ENCODE measurements around the gene CASK. TPM values are rescaled to one million over a fixed set of nuclear protein-coding genes. Genes with fewer than 3 reads are reported as not detected.

CASK gene
- total RNA-seq, 1 donor from 2014 or later: 41.0 TPM

DNA sequence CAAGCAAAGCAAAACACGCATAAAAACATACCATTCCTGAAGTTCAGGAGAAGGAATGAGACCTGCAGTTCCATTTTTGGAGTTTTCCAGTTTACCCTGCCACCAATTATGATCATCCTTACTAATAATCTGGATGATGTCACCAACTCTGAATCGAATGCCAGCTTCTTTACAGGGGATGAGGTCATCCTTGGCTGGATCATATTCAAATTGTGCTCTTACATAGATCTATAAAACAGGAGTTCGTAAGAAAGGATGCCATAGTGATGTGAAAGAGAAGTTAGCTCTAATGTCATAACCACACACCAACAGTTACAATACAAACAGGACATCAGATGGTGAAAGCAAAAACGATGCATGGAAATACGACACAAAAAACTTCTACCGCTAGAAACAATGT, 369.7 kb downstream of the CASK start:
- DNase-seq (ENCODE audit: extremely low spot score in 2 of 2): no peak
- Histone ChIP-seq H3K36me3 (no peaks in the 10 kb centered on the region), H3K4me1 (no peaks in the 10 kb centered on the region), H3K9me3 (no peaks in the 10 kb centered on the region), H3K4me3 (no peak overlapping the region), H3K27me3 (no peaks in the 10 kb centered on the region), H3K27ac (no peak overlapping the region)
- TF ChIP-seq POLR2A (IDR thresholded peaks at IDR 0.05) (no peak), POLR2AphosphoS5 (IDR thresholded peaks at IDR 0.05; ENCODE audit: insufficient read depth in 1 of 2, low read depth in 1 of 2) (no peak)
- TF ChIP-seq, protein P1, sequence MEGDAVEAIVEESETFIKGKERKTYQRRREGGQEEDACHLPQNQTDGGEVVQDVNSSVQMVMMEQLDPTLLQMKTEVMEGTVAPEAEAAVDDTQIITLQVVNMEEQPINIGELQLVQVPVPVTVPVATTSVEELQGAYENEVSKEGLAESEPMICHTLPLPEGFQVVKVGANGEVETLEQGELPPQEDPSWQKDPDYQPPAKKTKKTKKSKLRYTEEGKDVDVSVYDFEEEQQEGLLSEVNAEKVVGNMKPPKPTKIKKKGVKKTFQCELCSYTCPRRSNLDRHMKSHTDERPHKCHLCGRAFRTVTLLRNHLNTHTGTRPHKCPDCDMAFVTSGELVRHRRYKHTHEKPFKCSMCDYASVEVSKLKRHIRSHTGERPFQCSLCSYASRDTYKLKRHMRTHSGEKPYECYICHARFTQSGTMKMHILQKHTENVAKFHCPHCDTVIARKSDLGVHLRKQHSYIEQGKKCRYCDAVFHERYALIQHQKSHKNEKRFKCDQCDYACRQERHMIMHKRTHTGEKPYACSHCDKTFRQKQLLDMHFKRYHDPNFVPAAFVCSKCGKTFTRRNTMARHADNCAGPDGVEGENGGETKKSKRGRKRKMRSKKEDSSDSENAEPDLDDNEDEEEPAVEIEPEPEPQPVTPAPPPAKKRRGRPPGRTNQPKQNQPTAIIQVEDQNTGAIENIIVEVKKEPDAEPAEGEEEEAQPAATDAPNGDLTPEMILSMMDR (IDR thresholded peaks at IDR 0.05): no peak
- intact Hi-C loops (cut with DNase I): no loop called here

- H3K27ac ChIP-seq: no peak overlapping the region
- H3K4me3 ChIP-seq: no peak overlapping the region
- no peaks in the 10 kb centered on the region for H3K4me1 ChIP-seq
- H3K36me3 ChIP-seq: no peaks in the 10 kb centered on the region
- H3K9me3 ChIP-seq: no peaks in the 10 kb centered on the region
- H3K27me3 ChIP-seq: no peaks in the 10 kb centered on the region
- TF ChIP-seq, protein P1 (IDR thresholded peaks at IDR 0.05): no peak
- TF ChIP-seq POLR2AphosphoS5 (IDR thresholded peaks at IDR 0.05; ENCODE audit: insufficient read depth in 1 of 2, low read depth in 1 of 2) (no peak), POLR2A (IDR thresholded peaks at IDR 0.05) (no peak)
- DNase-seq (ENCODE audit: extremely low spot score in 2 of 2): no peak
- intact Hi-C loops (cut with DNase I): no loop called here
These were observed 374.9 kb downstream of the CASK start for GRCh38 chrX:41548411-41548810.

- Histone ChIP-seq H3K9me3 (no peaks in the 10 kb centered on the region), H3K4me1 (no peaks in the 10 kb centered on the region), H3K36me3 (no peaks in the 10 kb centered on the region), H3K27ac (no peak overlapping the region), H3K27me3 (no peaks in the 10 kb centered on the region), H3K4me3 (no peak overlapping the region)
- TF ChIP-seq POLR2A (IDR thresholded peaks at IDR 0.05) (no peak), POLR2AphosphoS5 (IDR thresholded peaks at IDR 0.05; ENCODE audit: insufficient read depth in 1 of 2, low read depth in 1 of 2) (no peak)
- TF ChIP-seq, protein P1 (IDR thresholded peaks at IDR 0.05): no peak
- DNase-seq (ENCODE audit: extremely low spot score in 2 of 2): no peak
- intact Hi-C loops (cut with DNase I): no loop called here
These were observed 379.7 kb downstream of the CASK start for GRCh38 chrX:41543668-41544067.

DNA sequence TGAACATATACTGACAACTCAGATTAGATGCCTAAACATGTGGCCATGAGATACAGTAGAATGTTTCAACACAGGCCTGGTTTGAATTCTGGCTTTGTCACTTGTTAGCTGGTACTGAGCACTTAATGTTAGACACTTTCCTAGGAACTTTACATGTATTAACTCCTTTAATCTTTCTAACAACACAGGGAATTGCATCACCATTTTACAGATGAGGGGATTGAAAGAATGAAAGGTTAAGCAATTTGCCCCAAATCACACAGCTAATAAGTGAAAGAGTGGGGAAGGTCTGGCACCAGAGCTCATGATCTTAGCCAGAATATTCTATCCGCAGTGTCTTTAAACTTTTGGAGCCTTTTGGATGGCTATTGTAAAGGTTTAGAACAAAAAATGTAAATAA, 380.3 kb downstream of the CASK start:
- H3K9me3 ChIP-seq: no peaks in the 10 kb centered on the region
- no peaks in the 10 kb centered on the region for H3K4me1 ChIP-seq
- intact Hi-C loops (cut with DNase I): no loop called here
- H3K4me3 ChIP-seq: no peak overlapping the region
- no peak overlapping the region for H3K27ac ChIP-seq
- no peaks in the 10 kb centered on the region for H3K27me3 ChIP-seq
- no peak for TF ChIP-seq POLR2A (IDR thresholded peaks at IDR 0.05)
- TF ChIP-seq POLR2AphosphoS5 (IDR thresholded peaks at IDR 0.05; ENCODE audit: insufficient read depth in 1 of 2, low read depth in 1 of 2): no peak
- TF ChIP-seq, protein P1 (IDR thresholded peaks at IDR 0.05): no peak
- no peaks in the 10 kb centered on the region for H3K36me3 ChIP-seq
- no peak for DNase-seq (ENCODE audit: extremely low spot score in 2 of 2)

GRCh38 chrX:41542536-41542935, 380.8 kb downstream of the CASK start:
- Histone ChIP-seq H3K27ac (no peak overlapping the region), H3K27me3 (no peaks in the 10 kb centered on the region), H3K4me1 (no peaks in the 10 kb centered on the region), H3K9me3 (no peaks in the 10 kb centered on the region), H3K36me3 (no peaks in the 10 kb centered on the region), H3K4me3 (no peak overlapping the region)
- no peak for TF ChIP-seq POLR2A (IDR thresholded peaks at IDR 0.05)
- TF ChIP-seq, protein P1 (IDR thresholded peaks at IDR 0.05): no peak
- TF ChIP-seq POLR2AphosphoS5 (IDR thresholded peaks at IDR 0.05; ENCODE audit: insufficient read depth in 1 of 2, low read depth in 1 of 2): no peak
- intact Hi-C loops (cut with DNase I): no loop called here
- DNase-seq (ENCODE audit: extremely low spot score in 2 of 2): no peak
